SIG-M5 treated with dmso at 0.1 percent for 504 hours (cell line): ENCODE measurements around the gene IFI27.
"Not testable (repeated sequence)": the region's sequence is repeated elsewhere in the genome, so short reads cannot be mapped to it uniquely, and the experiment has no call there.

ENCODE experiments used
- DNase-seq: peaks from one replicate; lab custom pipeline; 2025; ENCODE audit not compliant: unreplicated experiment; lab: John Stamatoyannopoulos, UW

The IFI27 gene

GRCh38 chr14:94110552-94111181, at the start of gene IFI27:
TSS of gene IFI27 (plus strand) at chr14:94110736.
- DNase-seq = no peak

- no peak for DNase-seq
Measured at GRCh38 chr14:94062344-94062940, 48.1 kb upstream of the IFI27 start.

- no peak for DNase-seq
Measured at GRCh38 chr14:94066089-94066676, 44.4 kb upstream of the IFI27 start.

GRCh38 chr14:94072076-94072475, 38.5 kb upstream of the IFI27 start:
- DNase-seq = not testable (repeated sequence)

- no peak for DNase-seq
Measured at GRCh38 chr14:94074534-94074933, 36.0 kb upstream of the IFI27 start.

- DNase-seq = no peak
Measured at GRCh38 chr14:94075008-94075407, 35.5 kb upstream of the IFI27 start.

GRCh38 chr14:94077111-94077821, 33.3 kb upstream of the IFI27 start:
- no peak for DNase-seq

GRCh38 chr14:94077823-94078222, 32.7 kb upstream of the IFI27 start:
- DNase-seq = no peak

- DNase-seq = no peak
Measured at GRCh38 chr14:94079891-94080620, 30.5 kb upstream of the IFI27 start.

- peak; percentile 93 for DNase-seq
Measured at GRCh38 chr14:94080621-94081385, 29.7 kb upstream of the IFI27 start, which contains the start of the genes DDX24 and IFI27L1. TSS of gene DDX24 (minus strand) at chr14:94081202. CDS start at chr14:94079742, 1,460 bp downstream. TSS of gene IFI27L1 (plus strand) at chr14:94081310. CDS start at chr14:94096938, 15,628 bp downstream.

- DNase-seq = no peak
Measured at GRCh38 chr14:94081386-94081820, 29.1 kb upstream of the IFI27 start.

- no peak for DNase-seq
Measured at GRCh38 chr14:94087891-94088290, 22.6 kb upstream of the IFI27 start.

GRCh38 chr14:94088516-94088915, 22.0 kb upstream of the IFI27 start:
- DNase-seq = no peak

- no peak for DNase-seq
Measured at GRCh38 chr14:94089479-94089878, 21.1 kb upstream of the IFI27 start.

GRCh38 chr14:94093418-94093817, 17.1 kb upstream of the IFI27 start:
- DNase-seq = no peak

- DNase-seq = no peak
Measured at GRCh38 chr14:94097091-94097490, 13.4 kb upstream of the IFI27 start.

- peak; percentile 15 for DNase-seq
Measured at GRCh38 chr14:94098326-94098992, 12.1 kb upstream of the IFI27 start.

- DNase-seq = no peak
Measured at GRCh38 chr14:94099006-94099405, 11.5 kb upstream of the IFI27 start.

GRCh38 chr14:94100847-94101246, 9.7 kb upstream of the IFI27 start:
- DNase-seq = no peak

- no peak for DNase-seq
Measured at GRCh38 chr14:94101748-94102147, 8.8 kb upstream of the IFI27 start.
